GM19463 (cell line): Measurements from ENCODE around the gene ENSA.
A peak's percentile ranks its signal among the peaks of the same experiment; 100 is the strongest.
"Not testable (repeated sequence)": the region's sequence is repeated elsewhere in the genome, so short reads cannot be mapped to it uniquely, and the experiment has no call there.

Experiments used
- ATAC-seq: cut with Tn5 transposase; IDR thresholded peaks from one replicate; pipeline ENCODE4 v1.9.1; 2021; ENCODE audit warnings: mild to moderate bottlenecking, moderate library complexity; ENCODE audit not compliant: unreplicated experiment

Gene ENSA

DNA sequence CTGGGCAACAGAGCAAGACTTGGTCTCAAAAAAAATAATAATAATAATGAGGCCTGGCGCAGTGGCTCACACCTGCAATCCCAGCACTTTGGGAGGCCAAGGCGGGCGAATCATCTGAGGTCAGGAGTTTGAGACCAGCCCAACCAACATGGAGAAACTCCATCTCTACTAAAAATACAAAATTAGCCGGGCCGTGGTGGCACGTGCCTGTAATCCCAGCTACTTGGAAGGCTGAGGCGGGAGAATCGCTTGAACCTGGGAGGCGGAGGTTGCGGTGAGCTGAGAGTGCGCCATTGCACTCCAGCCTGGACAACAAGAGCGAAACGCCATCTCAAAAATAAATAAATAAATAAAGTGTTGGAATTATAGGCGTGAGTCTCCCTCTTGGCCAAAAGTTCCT is 47.5 kb downstream of the ENSA start:
- not testable (repeated sequence) for ATAC-seq

DNA sequence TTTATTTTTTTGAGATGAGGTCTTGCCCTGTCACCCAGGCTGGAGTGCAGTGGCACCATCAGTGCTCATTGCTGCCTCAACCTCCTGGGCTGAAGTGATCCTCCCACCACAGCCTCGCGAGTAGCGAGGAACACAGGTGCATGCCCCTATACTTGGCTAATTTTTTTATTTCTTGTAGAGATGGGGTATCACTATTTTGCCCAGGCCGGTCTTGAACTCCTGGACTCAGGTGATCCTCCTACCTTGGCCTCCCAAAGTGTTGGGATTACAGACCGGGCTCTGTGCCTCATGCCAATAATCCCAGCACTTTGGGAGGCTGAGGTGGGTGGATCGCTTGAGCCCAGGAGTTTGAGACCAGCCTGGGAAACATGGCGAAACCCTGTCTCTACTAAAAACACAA is 48.0 kb downstream of the ENSA start:
- ATAC-seq = not testable (repeated sequence)

GRCh38 chr1:150580966-150581365 is 48.4 kb downstream of the ENSA start:
- not testable (repeated sequence) for ATAC-seq

DNA sequence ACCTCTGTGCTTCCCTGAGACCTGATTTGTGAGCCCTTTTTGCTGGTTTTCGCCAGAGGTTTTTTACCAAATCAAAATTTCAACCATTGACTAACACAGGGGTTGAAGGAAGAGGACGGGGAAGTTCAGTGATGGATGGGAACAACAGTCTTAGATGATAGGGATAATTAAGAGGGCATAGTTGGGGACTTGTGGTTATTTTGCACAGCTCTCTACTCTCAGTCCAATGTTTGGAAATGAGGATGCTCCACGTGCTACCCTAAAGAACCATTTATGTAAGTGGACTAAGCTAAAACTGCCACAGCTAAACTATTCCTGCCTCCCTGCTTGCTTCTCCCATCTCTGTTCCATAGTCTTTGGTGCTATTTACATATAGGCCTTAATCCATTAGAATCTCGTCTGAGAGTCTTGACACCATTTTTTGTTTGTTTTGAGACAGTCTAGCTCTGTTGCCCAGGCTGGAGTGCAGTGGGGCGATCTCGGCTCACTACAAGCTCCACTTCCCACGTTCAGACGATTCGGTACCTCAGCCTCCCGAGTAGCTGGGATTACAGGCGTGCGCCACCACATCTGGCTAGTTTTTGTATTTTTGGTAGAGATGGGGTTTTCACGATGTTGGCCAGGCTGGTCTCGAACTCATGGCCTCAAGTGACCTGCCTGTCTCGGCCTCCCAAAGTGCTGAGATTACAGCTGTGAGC is 49.3 kb downstream of the ENSA start:
- ATAC-seq = no peak

DNA sequence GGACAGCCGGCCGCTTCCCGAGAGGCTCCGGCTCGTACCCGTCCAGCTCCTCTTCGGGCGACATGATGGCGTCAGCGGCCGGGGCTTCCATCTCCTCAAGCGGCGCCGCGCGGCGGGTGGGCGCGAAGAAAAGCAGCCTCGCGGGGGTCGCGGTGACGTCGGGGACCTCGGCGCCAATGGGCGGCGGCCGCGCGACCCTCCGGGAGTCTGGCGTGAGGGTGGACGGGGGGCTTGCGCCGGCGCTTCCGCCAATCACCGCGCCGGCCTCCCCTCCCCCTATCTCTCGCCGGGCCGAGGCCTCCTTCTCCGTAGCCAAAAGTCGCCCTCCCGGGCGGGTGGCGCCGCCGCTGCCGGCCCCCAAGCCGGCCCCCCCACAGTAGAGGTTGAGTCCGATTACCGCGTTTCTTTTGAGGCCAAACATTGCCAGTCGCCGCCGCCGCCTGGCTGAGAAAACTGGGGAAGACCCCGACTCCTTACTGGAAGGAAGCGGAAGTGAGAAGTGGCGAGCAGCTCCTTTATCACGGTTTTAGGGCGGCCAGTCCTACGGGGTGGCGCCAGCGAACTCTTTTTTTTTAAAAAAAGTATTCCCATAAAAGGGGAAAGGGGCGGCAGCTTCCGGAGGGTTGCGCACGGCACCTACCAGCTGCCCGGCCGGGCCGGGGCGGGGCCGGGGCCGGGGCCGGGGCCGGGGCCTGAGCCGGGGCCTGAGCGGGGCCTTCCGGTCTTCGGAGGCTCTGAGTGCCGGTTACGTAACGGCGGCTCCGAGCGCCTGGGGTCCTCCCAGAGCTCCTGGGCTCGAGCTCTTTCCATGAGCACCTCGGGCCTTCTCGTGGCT is 50.1 kb downstream of the ENSA start, which contains the start of gene MCL1:
Gene MCL1, minus strand, starts transcription at position 501 of the 835 bp plus-strand sequence. Its CDS starts 80 bp downstream, at position 421.
- peak; percentile 91 for ATAC-seq

GRCh38 chr1:150578272-150579109 is 50.9 kb downstream of the ENSA start:
- no peak for ATAC-seq

DNA sequence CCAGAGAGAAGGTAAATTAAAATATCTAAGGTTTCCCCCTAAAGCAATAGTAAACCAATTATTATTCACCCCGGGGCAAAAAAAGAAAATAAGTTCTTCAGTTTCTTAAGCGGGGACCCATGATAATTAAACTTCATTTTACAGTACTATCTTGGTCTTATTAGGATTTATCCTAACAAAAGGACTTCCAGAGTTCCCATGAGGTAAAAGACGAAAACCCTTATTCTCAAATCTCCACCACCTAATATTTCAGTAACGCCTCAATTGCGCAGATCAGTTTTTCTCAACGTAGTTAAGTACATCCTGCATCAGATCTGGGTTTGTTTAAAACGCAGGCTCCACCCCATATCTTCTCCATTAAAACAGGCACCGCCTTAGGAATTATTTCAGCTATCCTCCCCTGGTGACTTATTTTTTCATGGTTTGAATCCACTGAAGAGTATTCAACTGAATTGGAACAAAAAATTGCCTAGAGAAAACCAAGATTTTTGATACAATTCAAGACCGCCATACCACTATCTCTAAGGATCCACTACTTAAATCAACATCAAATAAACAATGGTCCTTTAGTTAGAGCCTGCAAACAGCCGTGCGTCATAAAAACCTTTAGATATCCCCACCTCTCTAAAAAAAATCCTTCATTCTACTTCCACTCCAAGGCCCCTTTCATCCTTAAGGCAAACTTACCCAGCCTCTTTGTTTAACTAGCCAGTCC is 51.7 kb downstream of the ENSA start:
- no peak for ATAC-seq

DNA sequence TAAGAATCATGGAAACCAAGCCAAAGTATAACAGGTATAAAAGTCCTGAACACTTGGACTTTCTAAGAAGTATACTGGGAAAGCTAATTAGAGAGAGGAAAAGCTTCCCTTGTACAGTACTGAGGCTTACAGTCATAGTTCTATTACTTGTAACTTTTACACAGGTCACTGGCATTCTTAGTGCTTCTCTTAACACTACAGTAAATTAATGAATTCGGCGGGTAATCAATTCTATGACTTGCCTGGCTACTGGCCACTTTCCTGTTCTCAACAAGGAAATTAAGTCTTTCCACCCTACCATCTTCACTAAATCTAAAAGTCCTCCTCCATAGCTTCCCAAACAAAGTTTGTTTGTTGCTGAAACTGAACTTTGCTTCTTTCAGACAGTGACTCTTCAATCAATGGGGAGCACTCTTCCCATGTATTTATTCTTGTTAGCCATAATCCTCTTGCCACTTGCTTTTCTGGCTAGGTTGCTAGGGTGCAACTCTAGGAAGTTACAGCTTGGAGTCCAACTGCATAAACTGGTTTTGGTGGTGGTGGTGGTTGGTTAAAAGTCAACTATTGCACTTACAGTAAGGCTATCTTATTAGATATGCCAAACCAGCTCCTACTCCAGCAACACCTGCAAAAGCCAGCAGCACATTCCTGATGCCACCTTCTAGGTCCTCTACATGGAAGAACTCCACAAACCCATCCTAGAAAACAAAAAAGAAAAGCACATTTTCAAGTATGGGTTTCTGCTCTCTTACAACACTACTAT is 52.4 kb downstream of the ENSA start:
- no peak for ATAC-seq

DNA sequence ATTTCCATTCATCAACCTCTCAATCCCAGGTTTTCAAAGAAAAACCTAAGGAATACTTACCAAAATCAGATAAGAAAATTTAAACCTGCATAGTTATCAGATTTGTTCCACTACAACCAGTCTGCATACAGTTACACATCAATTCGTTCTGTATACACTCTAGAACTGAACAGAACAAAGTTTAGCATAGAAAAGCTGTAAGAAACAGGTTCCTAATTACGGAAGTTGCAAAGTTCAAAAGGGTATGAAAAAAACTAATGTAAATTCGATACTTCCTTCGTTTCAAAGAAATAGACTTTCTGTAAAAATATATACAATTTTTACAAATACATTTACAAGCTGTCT is 53.1 kb downstream of the ENSA start:
- ATAC-seq = no peak

GRCh38 chr1:150575518-150576366 is 53.7 kb downstream of the ENSA start:
- no peak for ATAC-seq

DNA sequence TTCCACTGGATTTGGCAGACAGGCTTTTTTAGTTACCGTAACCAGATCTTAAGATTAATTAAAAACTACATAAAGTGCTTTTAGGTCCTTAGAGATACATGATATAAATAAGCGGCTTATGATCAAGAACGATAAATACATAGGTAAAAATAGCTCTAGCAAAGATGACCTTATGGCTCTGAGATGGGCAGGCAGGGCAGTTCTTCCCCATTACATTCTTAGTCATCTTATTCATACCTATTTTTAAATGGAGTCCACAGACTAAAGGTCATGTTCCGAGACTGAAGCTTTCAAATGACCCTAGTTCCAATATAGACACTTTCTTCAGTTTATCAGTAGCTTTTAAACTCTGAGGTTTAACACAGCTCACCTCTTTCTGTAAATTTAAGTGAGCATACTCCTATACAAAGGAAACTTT is 54.3 kb downstream of the ENSA start:
- ATAC-seq = no peak

DNA sequence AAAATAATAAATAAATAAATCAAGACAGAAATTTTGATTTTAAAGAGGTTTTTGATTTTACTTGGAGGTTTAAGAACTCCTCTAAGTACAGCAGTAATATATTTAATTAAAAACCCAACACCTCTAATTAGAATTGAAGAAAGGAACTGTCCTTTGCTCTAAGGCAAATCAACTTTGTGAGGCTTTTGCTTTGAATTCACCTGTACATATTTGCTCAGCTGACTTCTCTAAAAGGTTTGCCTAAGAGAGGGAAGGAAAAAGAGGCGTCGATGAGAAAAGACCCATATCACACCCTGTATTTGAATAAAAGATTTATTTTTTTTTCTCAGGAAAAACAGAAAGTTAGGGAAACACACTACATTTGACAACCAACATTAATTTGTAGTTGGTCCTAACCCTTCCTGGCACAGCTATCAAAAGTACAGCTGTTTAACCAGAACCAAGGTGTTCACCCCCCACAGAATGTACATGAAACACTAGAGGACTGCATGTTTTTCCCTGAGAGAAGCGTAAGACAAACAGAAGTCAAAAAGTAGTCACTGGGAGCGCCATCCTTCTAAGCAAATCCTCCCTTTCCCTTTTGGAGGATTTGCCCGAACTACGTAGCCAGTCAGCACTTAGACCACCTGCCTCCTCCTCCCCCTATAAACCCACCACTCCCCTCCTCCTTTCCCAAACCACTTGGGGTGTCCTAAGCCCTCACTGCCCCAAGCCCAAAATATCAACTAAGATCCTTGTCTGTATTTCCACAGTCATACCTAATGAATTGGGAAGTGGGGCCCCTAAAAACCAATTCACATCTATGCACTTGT is 54.9 kb downstream of the ENSA start:
- ATAC-seq = no peak

DNA sequence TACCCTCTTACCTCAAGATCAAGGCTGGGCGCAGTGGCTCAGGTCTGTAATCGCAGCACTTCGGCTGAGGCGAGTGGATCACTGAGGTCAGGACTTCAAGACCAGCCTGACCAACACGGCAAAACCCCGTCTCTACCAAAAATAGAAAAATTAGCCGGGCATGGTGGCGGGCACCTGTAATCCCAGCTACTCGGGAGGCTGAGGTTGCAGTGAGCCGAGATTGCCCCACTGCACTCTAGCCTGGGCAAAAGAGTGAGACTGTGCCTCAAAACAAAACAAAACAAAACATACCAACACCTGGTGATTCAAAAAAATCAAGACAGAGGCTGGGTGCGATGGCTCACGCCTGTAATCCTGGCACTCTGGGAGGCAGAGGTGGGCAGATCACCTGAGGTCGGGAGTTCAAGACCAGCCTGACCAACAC is 55.8 kb downstream of the ENSA start:
- ATAC-seq = not testable (repeated sequence)

DNA sequence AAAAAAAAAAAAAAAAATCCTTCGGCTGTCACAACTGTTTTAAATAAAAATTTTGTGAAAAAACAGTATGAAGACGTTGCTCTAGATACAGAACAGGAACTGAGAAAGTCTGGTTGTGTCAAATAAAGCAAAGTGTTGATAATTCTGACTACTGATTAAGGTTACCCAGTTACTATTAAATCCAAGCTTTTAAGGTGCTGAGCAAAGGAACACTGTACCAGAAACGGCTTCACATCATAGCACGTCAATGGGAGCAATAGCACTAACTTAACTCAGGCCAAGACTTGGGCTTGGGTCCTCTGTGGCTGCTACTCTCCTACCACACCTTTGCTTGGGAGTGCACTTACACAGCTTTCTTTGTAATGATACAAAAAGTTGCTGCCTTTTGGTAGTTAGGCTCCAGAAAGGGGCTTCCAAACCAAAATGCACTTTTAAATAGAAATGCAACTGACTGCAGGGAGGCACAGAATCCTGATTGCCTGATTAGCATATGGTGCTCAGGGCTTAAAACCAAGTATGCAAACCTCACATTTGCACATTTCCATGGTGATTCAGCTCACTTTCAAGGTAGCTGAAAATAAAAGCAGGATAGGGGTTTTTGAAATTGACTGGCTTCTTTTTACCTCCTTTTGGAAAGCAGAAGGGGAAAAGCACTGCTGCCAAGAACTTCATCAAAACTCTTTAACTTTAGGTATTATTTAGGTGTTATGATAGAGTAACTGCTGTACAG is 56.3 kb downstream of the ENSA start:
- ATAC-seq = no peak
